NCI-H1694 treated with DMSO at 0.1 percent for 48 hours (cell line): ENCODE results near the gene CHRDL2.
A peak's percentile ranks its signal among the peaks of the same experiment; 100 is the strongest.

Experiments used
- DNase-seq: peaks from one replicate; lab custom pipeline; 2025; lab: John Stamatoyannopoulos, UW

CHRDL2 gene

GRCh38 chr11:74748211-74749126 is 17.2 kb upstream of the CHRDL2 start, which contains the start of gene RNF169:
Gene RNF169, plus strand, starts transcription at chr11:74748849. Its CDS starts 32 bp downstream, at chr11:74748881.
- peak; percentile 94 for DNase-seq

GRCh38 chr11:74746868-74747267 is 15.6 kb upstream of the CHRDL2 start:
- no peak for DNase-seq

- no peak for DNase-seq
Measured at GRCh38 chr11:74744277-74744676, 13.1 kb upstream of the CHRDL2 start.

GRCh38 chr11:74743640-74744039 is 12.4 kb upstream of the CHRDL2 start:
- DNase-seq = no peak

- DNase-seq = no peak
Measured at GRCh38 chr11:74742070-74742469, 10.8 kb upstream of the CHRDL2 start.

- DNase-seq = peak; percentile 48
Measured at GRCh38 chr11:74739546-74740270, 8.5 kb upstream of the CHRDL2 start.

- no peak for DNase-seq
Measured at GRCh38 chr11:74736031-74736430, 4.8 kb upstream of the CHRDL2 start.

- DNase-seq = no peak
Measured at GRCh38 chr11:74735365-74735928, 4.2 kb upstream of the CHRDL2 start.

GRCh38 chr11:74734559-74734925 is 3.3 kb upstream of the CHRDL2 start:
- no peak for DNase-seq

- DNase-seq = no peak
Measured at GRCh38 chr11:74730571-74731260, 510 bp downstream of the CHRDL2 start.

GRCh38 chr11:74729397-74729796 is 1.8 kb downstream of the CHRDL2 start:
- no peak for DNase-seq

GRCh38 chr11:74726547-74727182 is 4.6 kb downstream of the CHRDL2 start:
- DNase-seq = peak; percentile 23

GRCh38 chr11:74725701-74726100 is 5.5 kb downstream of the CHRDL2 start:
- no peak for DNase-seq

GRCh38 chr11:74723511-74723910 is 7.7 kb downstream of the CHRDL2 start:
- no peak for DNase-seq

GRCh38 chr11:74721479-74721835 is 9.8 kb downstream of the CHRDL2 start:
- no peak for DNase-seq

- DNase-seq = no peak
Measured at GRCh38 chr11:74720596-74721478, 10.4 kb downstream of the CHRDL2 start.

- no peak for DNase-seq
Measured at GRCh38 chr11:74719011-74719410, 12.2 kb downstream of the CHRDL2 start.

- no peak for DNase-seq
Measured at GRCh38 chr11:74717221-74717969, 13.8 kb downstream of the CHRDL2 start.

GRCh38 chr11:74714904-74715303 is 16.3 kb downstream of the CHRDL2 start:
- DNase-seq = no peak

- DNase-seq = no peak
Measured at GRCh38 chr11:74713686-74714085, 17.5 kb downstream of the CHRDL2 start.
